Skin of body (tissue), 2 donors: Measurements from ENCODE around the gene TRIM71. TPM values are rescaled to one million over a fixed set of nuclear protein-coding genes. Genes with fewer than 3 reads are reported as not detected.

Experiments used
- DNase-seq: peaks from one replicate; lab custom pipeline; 2025; lab: John Stamatoyannopoulos, UW
- total RNA-seq: library from RNA; depleted of rRNA; stranded (reverse); fragments of >200 nt; gene quantifications from one replicate; pipeline ENCODE4 v1.2.3, GENCODE V29; 2014

The TRIM71 gene
- total RNA-seq, 1 donor from 2014 or later: 0.69 TPM

GRCh38 chr3:32862936-32863487, 45.2 kb downstream of the TRIM71 start:
- no peak for DNase-seq

DNA sequence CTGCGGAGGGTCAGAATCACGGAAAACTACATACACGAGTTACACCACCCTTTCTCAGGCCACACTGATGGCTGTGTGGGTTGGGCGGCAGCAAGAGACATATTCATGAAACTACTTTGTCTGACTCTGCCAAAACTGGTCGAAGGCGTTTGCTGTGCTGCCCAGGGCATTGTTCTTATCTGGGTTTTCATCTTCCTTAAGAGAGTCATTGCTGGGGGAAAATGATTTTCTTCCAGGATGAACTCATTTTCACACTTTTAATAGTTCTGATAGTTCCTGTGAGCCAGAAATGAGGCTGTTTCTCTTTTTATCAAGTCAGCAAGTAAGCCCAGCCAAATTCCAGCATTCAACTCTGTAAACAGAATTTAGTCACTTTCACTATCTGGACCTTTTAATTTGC, 47.6 kb downstream of the TRIM71 start:
- peak; percentile 59 for DNase-seq

- DNase-seq: no peak
Observed at GRCh38 chr3:32866533-32866932, 48.7 kb downstream of the TRIM71 start.

DNA sequence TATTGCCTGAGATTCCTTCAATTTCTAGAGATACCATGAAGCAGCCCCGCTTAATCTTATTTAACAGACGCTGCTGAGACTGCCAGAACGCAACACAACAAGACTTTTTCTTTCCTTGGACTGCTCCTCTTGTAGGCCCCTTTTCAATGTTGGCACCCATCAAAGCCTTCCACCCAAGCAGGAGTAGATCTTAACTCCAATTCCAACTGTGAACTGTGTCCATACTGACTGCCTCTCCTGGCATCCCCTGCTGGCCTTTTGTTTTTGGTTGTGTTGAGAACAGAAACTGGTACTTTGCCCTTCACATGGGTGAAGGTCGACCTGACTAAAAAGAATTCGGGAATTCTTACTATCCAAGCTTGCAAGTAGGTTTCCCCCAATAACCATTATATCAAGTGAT, 50.2 kb downstream of the TRIM71 start:
- no peak for DNase-seq

DNA sequence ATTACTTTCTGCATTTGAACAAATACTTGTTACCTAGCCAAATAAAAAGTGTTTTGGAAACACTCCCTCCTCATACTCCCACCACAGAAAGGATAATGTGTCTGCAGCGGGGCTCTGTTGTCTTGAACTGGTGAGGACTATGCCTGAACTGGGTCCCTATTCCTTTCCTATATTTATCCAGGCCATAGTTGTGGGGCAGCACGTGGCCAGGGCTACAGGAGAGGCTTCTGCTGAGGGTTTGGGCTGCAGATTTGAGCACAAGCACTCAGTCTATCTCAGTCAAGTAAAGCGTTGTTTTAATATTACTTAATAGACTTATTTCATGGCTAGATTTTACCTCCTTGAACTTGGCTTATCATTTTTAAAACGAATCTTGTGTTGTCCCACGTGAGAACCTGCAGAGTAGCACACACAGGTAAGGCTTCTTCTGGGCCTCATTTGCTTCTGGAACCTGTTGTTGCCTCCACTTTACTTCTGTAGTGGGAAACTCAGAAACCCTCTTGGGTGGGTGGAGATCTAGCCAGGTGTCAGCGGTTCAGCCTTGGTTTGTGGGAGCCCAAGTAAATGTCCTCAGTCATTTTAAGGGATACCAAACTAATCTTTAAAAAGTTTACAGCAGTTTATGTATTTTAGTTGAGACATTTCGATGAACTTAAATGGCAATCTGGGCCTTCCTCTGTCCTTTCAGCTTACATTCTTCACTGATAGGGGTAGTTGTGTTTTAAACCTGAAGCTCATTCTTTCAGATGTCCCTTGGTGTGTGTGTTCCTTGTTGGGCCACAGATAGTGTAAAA, 51.1 kb downstream of the TRIM71 start:
- DNase-seq: no peak

DNA sequence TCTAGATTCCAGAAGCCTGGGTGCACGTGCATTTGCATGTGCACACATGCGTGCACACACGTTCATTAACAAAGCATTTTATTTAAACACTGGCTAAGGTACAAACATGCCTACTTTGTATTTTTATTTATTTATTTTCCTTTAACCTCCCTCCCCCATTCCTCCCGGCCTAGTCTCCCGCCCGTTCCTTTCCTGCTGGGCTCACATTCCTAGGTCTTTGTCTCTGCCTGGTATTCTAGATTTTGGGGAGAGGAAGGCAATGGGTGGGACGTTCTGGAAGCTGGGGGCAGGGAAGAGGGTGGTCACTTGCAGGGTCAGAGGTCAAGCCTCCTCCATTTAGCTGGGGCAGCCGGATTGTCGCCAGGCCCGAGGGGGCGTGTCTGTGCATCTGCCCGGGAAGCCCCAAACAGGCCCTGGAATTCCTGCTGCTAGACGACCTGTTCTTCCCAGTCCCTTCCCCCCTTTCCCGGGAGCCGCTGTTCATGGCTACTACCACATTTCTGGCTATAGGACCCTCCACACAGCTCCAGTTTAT, 51.8 kb downstream of the TRIM71 start:
- no peak for DNase-seq

- DNase-seq: no peak
Observed at GRCh38 chr3:32870373-32871095, 52.7 kb downstream of the TRIM71 start.

- no peak for DNase-seq
Observed at GRCh38 chr3:32871273-32871672, 53.5 kb downstream of the TRIM71 start.

DNA sequence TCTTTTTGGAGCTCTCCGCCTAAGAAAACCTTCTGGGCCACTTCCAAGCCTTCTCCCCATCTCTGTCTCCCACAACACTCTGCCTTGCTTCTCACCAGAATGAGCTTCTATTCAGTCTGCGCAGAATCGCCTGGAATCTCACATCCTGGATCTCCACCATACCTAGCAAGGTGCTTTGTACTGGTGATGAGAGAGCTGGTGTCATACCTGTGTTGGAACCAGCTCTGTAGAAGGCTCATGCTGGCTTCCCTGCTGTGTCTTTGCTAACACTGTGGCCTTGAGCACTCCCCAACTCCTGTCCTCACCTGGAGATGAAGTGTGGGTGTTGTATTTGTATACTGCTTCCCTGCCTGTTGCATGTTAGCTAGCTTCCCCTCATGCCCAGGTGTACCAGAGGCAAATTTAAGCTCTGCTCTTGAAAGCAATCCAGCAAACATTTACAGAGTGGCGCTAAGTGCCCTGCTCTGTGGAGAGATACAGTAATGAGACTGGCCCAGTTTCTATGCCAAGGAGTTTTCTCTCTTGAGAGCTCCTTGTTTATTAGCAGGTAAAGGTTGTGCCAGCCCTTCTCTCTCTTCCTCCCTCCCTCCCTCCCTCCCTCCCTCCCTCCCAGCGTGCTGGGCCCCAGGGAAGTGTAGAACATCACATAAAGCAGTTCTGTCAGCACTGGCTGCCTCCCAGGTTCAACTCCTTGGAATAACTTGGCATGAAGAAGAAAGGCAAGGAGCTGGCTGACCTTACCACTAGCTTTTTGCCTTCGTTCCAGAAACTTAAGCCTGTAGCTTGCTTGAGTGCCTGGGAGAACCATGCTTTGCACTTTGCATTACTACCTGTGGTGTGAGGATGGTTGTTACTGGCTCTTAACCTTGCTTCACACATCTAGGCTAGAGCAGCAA, 54.9 kb downstream of the TRIM71 start:
- no peak for DNase-seq

GRCh38 chr3:32873531-32874130, 55.8 kb downstream of the TRIM71 start:
- no peak for DNase-seq

GRCh38 chr3:32876920-32877319, 59.1 kb downstream of the TRIM71 start:
- DNase-seq: no peak

- DNase-seq: no peak
Observed at GRCh38 chr3:32877598-32877997, 59.8 kb downstream of the TRIM71 start.

- peak; percentile 8 for DNase-seq
Observed at GRCh38 chr3:32880225-32880624, 62.4 kb downstream of the TRIM71 start.

DNA sequence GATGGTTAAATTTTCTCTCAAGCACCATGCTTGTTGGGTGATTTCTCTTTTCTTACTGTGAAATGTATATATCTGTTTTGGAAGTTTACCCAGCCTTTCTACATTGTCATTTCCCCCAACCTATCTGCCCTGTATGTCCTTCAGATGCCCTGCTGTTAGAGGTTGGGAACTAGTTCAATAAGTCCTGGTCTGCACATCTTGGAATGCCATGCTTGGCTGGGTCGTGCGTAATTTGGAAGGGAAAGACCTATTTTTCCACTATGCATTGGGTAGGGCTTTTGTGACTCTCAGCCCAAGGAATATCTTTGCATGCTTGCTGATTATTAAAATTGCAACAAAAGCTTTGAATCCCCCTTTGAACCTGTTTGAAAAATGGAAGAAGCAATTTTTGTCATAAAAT, 63.8 kb downstream of the TRIM71 start:
- no peak for DNase-seq

DNA sequence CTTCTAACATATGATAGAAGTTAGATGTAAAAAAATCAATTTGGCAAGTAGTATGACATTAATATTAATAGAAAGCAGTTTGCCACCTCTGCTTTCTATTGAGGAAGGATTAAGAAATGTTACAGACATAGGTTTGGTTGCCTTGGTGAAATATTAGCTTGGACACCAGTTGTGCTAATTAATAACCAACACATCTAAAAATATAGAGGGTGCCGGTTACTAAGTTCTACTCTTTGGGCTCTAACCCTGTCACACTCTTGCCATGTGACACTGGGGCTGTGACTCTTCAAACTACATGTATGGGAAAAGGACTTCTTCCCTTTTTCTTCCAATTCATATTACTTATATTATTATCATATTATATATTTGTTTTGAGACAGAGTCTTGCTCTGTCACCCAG, 64.4 kb downstream of the TRIM71 start:
- no peak for DNase-seq

- DNase-seq: no peak
Observed at GRCh38 chr3:32882603-32883025, 64.8 kb downstream of the TRIM71 start.

DNA sequence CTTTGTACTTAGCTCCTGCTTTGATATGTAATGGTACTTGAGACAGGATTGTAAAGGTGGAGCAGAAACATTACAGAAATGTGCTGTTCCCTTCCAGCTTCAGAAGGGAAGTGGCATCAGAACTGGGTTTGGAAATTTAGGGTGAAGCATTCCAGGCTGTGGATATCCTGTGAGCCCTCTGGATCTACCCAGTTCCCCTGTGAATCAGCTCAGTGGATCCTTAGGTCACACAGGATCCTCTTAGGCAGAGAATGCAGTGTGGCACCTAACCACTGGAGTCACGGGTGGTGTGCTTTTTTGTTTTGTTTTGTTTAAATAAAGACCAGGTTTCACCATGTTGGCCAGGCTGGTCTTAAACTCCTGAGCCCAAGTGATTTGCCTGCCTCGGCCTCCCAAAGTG, 66.0 kb downstream of the TRIM71 start:
- DNase-seq: no peak

GRCh38 chr3:32884591-32884990, 66.8 kb downstream of the TRIM71 start:
- no peak for DNase-seq

GRCh38 chr3:32885283-32885901, 67.6 kb downstream of the TRIM71 start:
- DNase-seq: no peak

- DNase-seq: no peak
Observed at GRCh38 chr3:32886296-32886695, 68.5 kb downstream of the TRIM71 start.
